PC-9 (cell line): Measurements from ENCODE around the gene CPO.

Experiments used
- CTCF ChIP-seq: fragments of 200-600 bp; sonication (generic); conservative IDR thresholded peaks from 2 replicates; pipeline ENCODE4 v1.6.1; 2017; ENCODE audit warnings: mixed run types, antibody characterized with exemption, mild to moderate bottlenecking, moderate library complexity
- EZH2 ChIP-seq: fragments of 200-600 bp; sonication (generic); IDR thresholded peaks from 2 replicates; pipeline ENCODE4 v1.8.0; 2017; ENCODE audit warnings: antibody characterized with exemption, low read depth

GRCh38 chr2:206940546-206940945 is 1.2 kb downstream of the CPO start:
- TF ChIP-seq CTCF (no peak), EZH2 (no peak)
